HG03378 (cell line): ENCODE data around the gene COL4A6.
"Not testable (repeated sequence)": the region's sequence is repeated elsewhere in the genome, so short reads cannot be mapped to it uniquely, and the experiment has no call there.

ENCODE experiments used
- ATAC-seq: cut with Tn5 transposase; IDR thresholded peaks from one replicate; pipeline ENCODE4 v1.9.1; 2021; ENCODE audit warnings: mild to moderate bottlenecking, moderate library complexity; ENCODE audit not compliant: unreplicated experiment

The COL4A6 gene

GRCh38 chrX:108438110-108438623 is at the start of gene COL4A6:
TSS of gene COL4A6 (minus strand) at chrX:108438422. CDS start at chrX:108438196, 226 bp downstream.
- no peak for ATAC-seq

GRCh38 chrX:108485960-108486359 is 47.7 kb upstream of the COL4A6 start:
- no peak for ATAC-seq

- no peak for ATAC-seq
These were observed 46.0 kb upstream of the COL4A6 start for GRCh38 chrX:108484251-108484650.

GRCh38 chrX:108481528-108481927 is 43.3 kb upstream of the COL4A6 start:
- ATAC-seq, result not testable (repeated sequence)

GRCh38 chrX:108473979-108474378 is 35.8 kb upstream of the COL4A6 start:
- no peak for ATAC-seq

- ATAC-seq, result no peak
These were observed 30.3 kb upstream of the COL4A6 start for GRCh38 chrX:108468486-108468885.

GRCh38 chrX:108464604-108465003 is 26.4 kb upstream of the COL4A6 start:
- ATAC-seq, result no peak

GRCh38 chrX:108456971-108457477 is 18.8 kb upstream of the COL4A6 start:
- ATAC-seq, result no peak

GRCh38 chrX:108453841-108454240 is 15.6 kb upstream of the COL4A6 start:
- no peak for ATAC-seq

GRCh38 chrX:108447303-108447702 is 9.1 kb upstream of the COL4A6 start:
- ATAC-seq, result no peak

- ATAC-seq, result no peak
These were observed 4.8 kb upstream of the COL4A6 start for GRCh38 chrX:108442901-108443464.

- ATAC-seq, result no peak
These were observed 1.9 kb upstream of the COL4A6 start for GRCh38 chrX:108439961-108440696.

- ATAC-seq, result no peak
These were observed 1.3 kb upstream of the COL4A6 start, which contains the start of gene COL4A5 for GRCh38 chrX:108439426-108439942. TSS of gene COL4A5 (plus strand) at chrX:108439838. CDS start at chrX:108440126, 288 bp downstream.

- ATAC-seq, result no peak
These were observed 693 bp downstream of the COL4A6 start for GRCh38 chrX:108437349-108438109.

GRCh38 chrX:108435261-108435660 is 3.0 kb downstream of the COL4A6 start:
- no peak for ATAC-seq

- no peak for ATAC-seq
These were observed 12.0 kb downstream of the COL4A6 start for GRCh38 chrX:108426262-108426661.

- ATAC-seq, result no peak
These were observed 17.7 kb downstream of the COL4A6 start for GRCh38 chrX:108420481-108420880.

- no peak for ATAC-seq
These were observed 18.8 kb downstream of the COL4A6 start for GRCh38 chrX:108419401-108419800.

GRCh38 chrX:108417257-108417656 is 21.0 kb downstream of the COL4A6 start:
- ATAC-seq, result no peak

- no peak for ATAC-seq
These were observed 22.3 kb downstream of the COL4A6 start for GRCh38 chrX:108415891-108416290.

GRCh38 chrX:108415146-108415545 is 23.1 kb downstream of the COL4A6 start:
- no peak for ATAC-seq
